H1 (cell line): ENCODE results near the gene MSH2. TPM values are rescaled to one million over a fixed set of nuclear protein-coding genes. Genes with fewer than 3 reads are reported as not detected.

Source experiments
- CTCF ChIA-PET: fragments of 300-600 bp; sonication (Branson Sonifier 250); formaldehyde crosslinking; loops from one replicate; lab custom pipeline; 2021; ENCODE audit not compliant: partially characterized antibody; lab: Charles Lee
- POLR2A ChIA-PET: fragments of 300-600 bp; sonication (Branson Sonifier 250); formaldehyde crosslinking; loops from one replicate; lab custom pipeline; 2021; ENCODE audit warnings: inconsistent platforms; ENCODE audit not compliant: partially characterized antibody; lab: Charles Lee
- DNase-seq, 2 experiments: peaks; one replicate each; pipeline versions ENCODE4 v3.0.0 to v3.0.0-alpha.2; 2010 to 2022; ENCODE audit warnings: low spot score in 2 of 2, low read depth in 1 of 2, mixed read lengths in 1 of 2
- FAIRE-seq: peaks from 2 replicates; lab custom pipeline; 2011; peaks lifted over from hg19 to GRCh38; lab: Jason Lieb, UNC
- H2AFZ ChIP-seq: 2 replicates; pipeline ENCODE4 v1.8.1; 2012; ENCODE audit warnings: low read length, inconsistent platforms
- H2AK5ac ChIP-seq: 2 replicates; pipeline ENCODE4 v1.6.1; 2013; ENCODE audit warnings: low read depth, low read length
- H2BK120ac ChIP-seq: replicated peaks from 2 replicates; pipeline ENCODE3; 2013; ENCODE audit warnings: low read depth, low read length, inconsistent platforms
- H2BK12ac ChIP-seq: 2 replicates; pipeline ENCODE4 v1.6.1; 2013; ENCODE audit warnings: low read depth, low read length
- H2BK15ac ChIP-seq: 2 replicates; pipeline ENCODE4 v1.6.1; 2013; ENCODE audit warnings: low read length
- H2BK20ac ChIP-seq: 2 replicates; pipeline ENCODE4 v1.6.1; 2013; ENCODE audit warnings: low read length
- H2BK5ac ChIP-seq: 2 replicates; pipeline ENCODE4 v1.6.1; 2013; ENCODE audit warnings: low read depth, low read length
- H3K14ac ChIP-seq: 2 replicates; pipeline ENCODE4 v1.6.1; 2013; ENCODE audit warnings: inconsistent platforms; ENCODE audit not compliant: insufficient read length
- H3K18ac ChIP-seq: 2 replicates; pipeline ENCODE4 v1.6.1; 2013; ENCODE audit warnings: low read length; ENCODE audit errors: extremely low read depth
- H3K23ac ChIP-seq: 2 replicates; pipeline ENCODE4 v1.6.1; 2013; ENCODE audit warnings: inconsistent platforms; ENCODE audit not compliant: insufficient read length
- H3K23me2 ChIP-seq: 2 replicates; pipeline ENCODE4 v1.6.1; 2013; ENCODE audit warnings: low read depth, low read length
- H3K27ac ChIP-seq: 2 replicates; pipeline ENCODE4 v1.6.1; 2011; ENCODE audit warnings: low read depth, low read length, inconsistent platforms
- H3K27me3 ChIP-seq, 4 experiments: replicated peaks in 1 of 4; 1 replicate in 1 of 4; 2 replicates in 3 of 4; pipeline versions ENCODE4 v1.6.1 to v1.8.1; 2011 to 2013; ENCODE audit warnings: low read length in 3 of 4, mild to moderate bottlenecking in 3 of 4, inconsistent platforms in 2 of 4, mixed read lengths in 2 of 4, moderate library complexity in 1 of 4; ENCODE audit not compliant: control insufficient read depth in 3 of 4, insufficient read depth in 3 of 4; ENCODE audit errors: extremely low read depth in 1 of 4
- H3K36me3 ChIP-seq, 4 experiments: 2 replicates each; pipeline versions ENCODE4 v1.6.1 to v1.8.1; 2011 to 2013; ENCODE audit warnings: mild to moderate bottlenecking in 4 of 4, low read length in 3 of 4, moderate library complexity in 2 of 4, control low read depth in 1 of 4, inconsistent platforms in 1 of 4; ENCODE audit not compliant: insufficient read depth in 4 of 4, control insufficient read depth in 2 of 4
- H3K4ac ChIP-seq: replicated peaks from 2 replicates; pipeline ENCODE3; 2013; ENCODE audit warnings: low read length, low read depth, mixed read lengths, inconsistent platforms; ENCODE audit not compliant: insufficient read length
- H3K4me1 ChIP-seq, 4 experiments: replicated peaks in 1 of 4; 1 replicate in 1 of 4; 2 replicates in 3 of 4; pipeline versions ENCODE4 v1.6.1 to v1.8.1; 2011 to 2013; ENCODE audit warnings: low read length in 3 of 4, inconsistent platforms in 2 of 4, mixed read lengths in 1 of 4; ENCODE audit not compliant: insufficient read depth in 4 of 4, control insufficient read depth in 3 of 4
- H3K4me2 ChIP-seq, 2 experiments: 2 replicates each; pipeline versions ENCODE4 v1.6.1 to v1.8.1; 2011 to 2013; ENCODE audit warnings: low read depth in 2 of 2, low read length in 2 of 2, control low read depth in 1 of 2, inconsistent platforms in 1 of 2, mild to moderate bottlenecking in 1 of 2; ENCODE audit not compliant: insufficient read depth in 1 of 2
- H3K4me3 ChIP-seq, 4 experiments: fragments of 200-600, 300-600 bp in 1 of 4; sonication (generic), shearing (Covaris generic), sonication (Bioruptor Twin) in 1 of 4; 2 replicates each; pipeline versions ENCODE4 v1.5.1 to v1.8.1; 2011 to 2016; ENCODE audit warnings: low read length in 4 of 4, low read depth in 3 of 4, control low read depth in 2 of 4, inconsistent platforms in 2 of 4, mild to moderate bottlenecking in 2 of 4, mixed read lengths in 1 of 4, moderate library complexity in 1 of 4; ENCODE audit not compliant: insufficient read depth in 2 of 4; ENCODE audit errors: extremely low read depth in 1 of 4
- H3K56ac ChIP-seq: replicated peaks from 2 replicates; pipeline ENCODE3; 2013; ENCODE audit warnings: low read depth, mild to moderate bottlenecking, mixed read lengths, low read length, inconsistent platforms; ENCODE audit not compliant: insufficient read length
- H3K79me1 ChIP-seq: 2 replicates; pipeline ENCODE4 v1.6.1; 2013; ENCODE audit warnings: low read depth, low read length, control low read depth
- H3K79me2 ChIP-seq, 2 experiments: 2 replicates each; pipeline versions ENCODE4 v1.6.1 to v1.8.1; 2012 to 2013; ENCODE audit warnings: low read length in 2 of 2, mild to moderate bottlenecking in 2 of 2, inconsistent platforms in 1 of 2; ENCODE audit not compliant: insufficient read depth in 2 of 2, control insufficient read depth in 1 of 2
- H3K9ac ChIP-seq, 4 experiments: replicated peaks in 1 of 4; 1 replicate in 1 of 4; 2 replicates in 3 of 4; pipeline versions ENCODE4 v1.6.1 to v1.8.1; 2011 to 2013; ENCODE audit warnings: low read depth in 3 of 4, low read length in 3 of 4, control low read depth in 2 of 4, mild to moderate bottlenecking in 2 of 4, moderate library complexity in 2 of 4, inconsistent platforms in 1 of 4; ENCODE audit errors: extremely low read depth in 1 of 4
- H3K9me3 ChIP-seq, 2 experiments: 2 replicates each; pipeline versions ENCODE4 v1.6.1 to v1.8.1; 2012 to 2013; ENCODE audit warnings: mild to moderate bottlenecking in 2 of 2, moderate library complexity in 2 of 2, control low read depth in 1 of 2, inconsistent platforms in 1 of 2, low read depth in 1 of 2, low read length in 1 of 2, mixed read lengths in 1 of 2; ENCODE audit not compliant: insufficient read depth in 2 of 2
- H4K20me1 ChIP-seq, 2 experiments: replicated peaks in 1 of 2; 2 replicates each; pipeline versions ENCODE3 to v1.8.1; 2011 to 2013; ENCODE audit warnings: inconsistent platforms in 2 of 2, low read length in 2 of 2, mild to moderate bottlenecking in 1 of 2; ENCODE audit not compliant: insufficient read depth in 2 of 2, control insufficient read depth in 1 of 2
- H4K5ac ChIP-seq: 2 replicates; pipeline ENCODE4 v1.6.1; 2013; ENCODE audit warnings: low read length, low read depth, mixed read lengths, inconsistent platforms; ENCODE audit not compliant: insufficient read length
- H4K8ac ChIP-seq: 2 replicates; pipeline ENCODE4 v1.8.0; 2013; ENCODE audit warnings: mild to moderate bottlenecking, moderate library complexity, low read length, inconsistent platforms; ENCODE audit not compliant: insufficient read depth; ENCODE audit errors: extremely low read depth
- H4K91ac ChIP-seq: replicated peaks from 2 replicates; pipeline ENCODE3; 2013; ENCODE audit warnings: low read length, mixed read lengths, inconsistent platforms; ENCODE audit not compliant: insufficient read length
- BCL11A ChIP-seq, 2 experiments: IDR thresholded peaks; one replicate each; pipeline ENCODE4 v1.6.1; 2011; ENCODE audit warnings: low read depth in 2 of 2, low read length in 2 of 2, mild to moderate bottlenecking in 2 of 2
- EP300 ChIP-seq, 2 experiments: IDR thresholded peaks; 1 replicate in 1 of 2; 2 replicates in 1 of 2; pipeline ENCODE4 v1.6.1; 2011 to 2012; ENCODE audit warnings: low read depth in 2 of 2, low read length in 2 of 2, mild to moderate bottlenecking in 2 of 2, borderline replicate concordance in 1 of 2, inconsistent platforms in 1 of 2, moderate library complexity in 1 of 2
- MAFK ChIP-seq: IDR thresholded peaks from 2 replicates; pipeline ENCODE4 v1.6.1; 2012; ENCODE audit warnings: low read depth, mild to moderate bottlenecking, improper control_type of control experiment, low read length
- NRF1 ChIP-seq: IDR thresholded peaks from 2 replicates; pipeline ENCODE4 v1.6.1; 2011; ENCODE audit warnings: mild to moderate bottlenecking, low read depth, low read length, improper control_type of control experiment
- PHF8 ChIP-seq: fragments of 200-600 bp; sonication (generic); conservative IDR thresholded peaks from 2 replicates; pipeline ENCODE4 v1.7.1; 2012; ENCODE audit warnings: low read depth, mild to moderate bottlenecking, inconsistent platforms, low read length, moderate library complexity
- RXRA ChIP-seq: IDR thresholded peaks from 2 replicates; pipeline ENCODE4 v1.6.1; 2011; ENCODE audit warnings: low read depth, mild to moderate bottlenecking, low read length, moderate library complexity; ENCODE audit not compliant: insufficient read depth
- SIN3A ChIP-seq, 2 experiments: IDR thresholded peaks in 1 of 2; conservative IDR thresholded peaks in 1 of 2; 2 replicates each; pipeline ENCODE4 v1.6.1; 2011 to 2012; ENCODE audit warnings: low read length in 2 of 2, improper control_type of control experiment in 1 of 2, low read depth in 1 of 2, mild to moderate bottlenecking in 1 of 2
- SIX5 ChIP-seq: IDR thresholded peaks from 2 replicates; pipeline ENCODE4 v1.6.1; 2011; ENCODE audit warnings: mild to moderate bottlenecking, low read depth, low read length
- TAF1 ChIP-seq: IDR thresholded peaks from 2 replicates; pipeline ENCODE4 v1.6.1; 2011; ENCODE audit warnings: mild to moderate bottlenecking, low read depth, low read length
- TBP ChIP-seq: IDR thresholded peaks from 2 replicates; pipeline ENCODE4 v1.6.1; 2011; ENCODE audit warnings: low read depth, low read length, improper control_type of control experiment
- ZNF274 ChIP-seq: IDR thresholded peaks from 2 replicates; pipeline ENCODE4 v1.7.0; 2012; ENCODE audit warnings: low read length, borderline replicate concordance; ENCODE audit errors: extremely low read depth
- WGBS, 2 experiments: shearing (Covaris generic) in 1 of 2; methylation state at CpG; one replicate each; pipeline versions ENCODE4 v1.1.6 to v1.1.7; 2013 to 2015; ENCODE audit warnings: low lambda C conversion rate in 2 of 2, mixed read lengths in 2 of 2, inconsistent platforms in 1 of 2, low coverage in 1 of 2, missing lambda C conversion rate in 1 of 2; ENCODE audit not compliant: insufficient replicate concordance in 2 of 2, insufficient coverage in 1 of 2, insufficient read length in 1 of 2; ENCODE audit errors: extremely low coverage in 1 of 2, missing lambda C conversion rate in 1 of 2; 5-methylcytosine and 5-hydroxymethylcytosine counted together
- polyA plus RNA-seq, 7 experiments: library from polyadenylated mRNA; depleted of rRNA in 3 of 7; stranded (reverse) in 5 of 7; unstranded in 2 of 7; fragments of >200 nt in 5 of 7; fragments of 200-250 nt in 2 of 7; gene quantifications; 1 replicate in 5 of 7; 2 replicates in 1 of 7; 4 replicates in 1 of 7; pipeline versions ENCODE4 v1.2.1 to v1.2.3, GENCODE V29; 2011 to 2013; ENCODE audit warnings: missing spikeins in 2 of 7, mixed read lengths in 2 of 7
- total RNA-seq: library from RNA; stranded (reverse); fragmentation: NEBNext Ultra II Directional; extraction: Animal tissue kit (Norgen Biotek cat#: 25700); gene quantifications from 2 replicates; pipeline ENCODE4 v1.2.1, GENCODE V29; 2021
- TF ChIP-seq, protein P1 (sequence below): IDR thresholded peaks from 2 replicates; pipeline ENCODE4 v1.6.1; 2011; ENCODE audit warnings: low read length, improper control_type of control experiment

Gene MSH2
- total and polyA plus RNA-seq, 2 of the 8 experiments (the other 6 are each of a cell fraction or from before 2014, with no cell fraction given) = 64.1 to 228 TPM

GRCh38 chr2:47504174-47504810 is 101.3 kb downstream of the MSH2 start:
- Histone ChIP-seq H3K9ac (no peak overlapping the region), H2BK20ac (no peak overlapping the region), H2BK15ac (no peak overlapping the region), H3K23me2 (peaks cover 5% of the 10 kb centered on the region; the same call in 1 of the 2 replicates), H2AK5ac (no peak overlapping the region), H2AFZ (no peak overlapping the region), H3K14ac (no peak overlapping the region), H3K4me3 (no peak overlapping the region), H3K4me1 (peaks cover 0 to under 1% (median 0%) of the 10 kb centered on the region in 4 experiments; a peak in 2 of 7 replicates), H2BK120ac (no peak overlapping the region), H3K18ac (no peak overlapping the region), H4K8ac (no peak overlapping the region), H3K27ac (no peak overlapping the region), H4K5ac (no peak overlapping the region), H3K36me3 (peaks cover 0 to 7% (median 3%) of the 10 kb centered on the region in 4 experiments; a peak in 3 of 8 replicates), H3K23ac (no peak overlapping the region), H3K56ac (no peak overlapping the region), H4K91ac (no peak overlapping the region), H3K79me1 (no peaks in the 10 kb centered on the region), H3K9me3 (peaks cover 25 to 28% of the 10 kb centered on the region in 2 experiments), H4K20me1 (no peaks in the 10 kb centered on the region), H2BK12ac (no peak overlapping the region), H3K27me3 (no peaks in the 10 kb centered on the region), H3K79me2 (no peaks in the 10 kb centered on the region), H3K4ac (no peak overlapping the region), H2BK5ac (no peak overlapping the region), H3K4me2 (no peak overlapping the region)
- no peak for DNase-seq
- CTCF ChIA-PET = no interaction called here
- 96% methylated on average over 6 of the region's 6 CpGs; no CpG with 5 or more reads in 1 of the 2 experiments for WGBS, 2 experiments
- POLR2A ChIA-PET = interaction anchor here (1.7 kb wide), 1 partner anchor 9 kb away, joined by 4 read pairs; no protein-coding TSS in a partner anchor
- no peak for FAIRE-seq
- TF ChIP-seq TAF1 (no peak), PHF8 (no peak), ZNF274 (no peak), TBP (no peak), NRF1 (no peak), SIN3A (conservative IDR thresholded peaks at IDR 0.05 in 1 of 2, IDR thresholded peaks at IDR 0.05 in 1 of 2; ENCODE audit: low read depth in 1 of 2, low read length in 2 of 2) (no peak), EP300 (IDR thresholded peaks at IDR 0.05; ENCODE audit: borderline replicate concordance in 1 of 2, low read depth in 2 of 2, low read length in 2 of 2) (no peak), MAFK (no peak), SIX5 (no peak), BCL11A (IDR thresholded peaks at IDR 0.05; ENCODE audit: low read depth in 2 of 2, low read length in 2 of 2) (no peak), RXRA (no peak)
- TF ChIP-seq, protein P1, sequence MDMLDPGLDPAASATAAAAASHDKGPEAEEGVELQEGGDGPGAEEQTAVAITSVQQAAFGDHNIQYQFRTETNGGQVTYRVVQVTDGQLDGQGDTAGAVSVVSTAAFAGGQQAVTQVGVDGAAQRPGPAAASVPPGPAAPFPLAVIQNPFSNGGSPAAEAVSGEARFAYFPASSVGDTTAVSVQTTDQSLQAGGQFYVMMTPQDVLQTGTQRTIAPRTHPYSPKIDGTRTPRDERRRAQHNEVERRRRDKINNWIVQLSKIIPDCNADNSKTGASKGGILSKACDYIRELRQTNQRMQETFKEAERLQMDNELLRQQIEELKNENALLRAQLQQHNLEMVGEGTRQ = no peak
